Measurements from ENCODE around the gene CD22. TPM values are rescaled to one million over a fixed set of nuclear protein-coding genes. Genes with fewer than 3 reads are reported as not detected.

CD22 gene
- total and polyA plus RNA-seq, 2 donors (not counting 1 experiment from before 2014, with no cell fraction given), result 0.15 to 1.2 TPM

- no peak overlapping the region for H3K4me2 ChIP-seq (ENCODE audit: extremely low read depth, insufficient read depth, low read length)
- no peaks in the 10 kb centered on the region for H3K79me2 ChIP-seq (ENCODE audit: control insufficient read depth, insufficient read depth, low read length)
These were observed 47.7 kb upstream of the CD22 start for GRCh38 chr19:35281303-35281702.

GRCh38 chr19:35284153-35285094 lies 44.6 kb upstream of the CD22 start:
- H2AFZ ChIP-seq (ENCODE audit: low read length), result no peak overlapping the region

More at GRCh38 chr19:35281303-35281702, 47.7 kb upstream of the CD22 start:
- no peaks in the 10 kb centered on the region for H4K20me1 ChIP-seq (ENCODE audit: control insufficient read depth, extremely low read depth, insufficient read depth, low read length)
- no peak overlapping the region for H2AFZ ChIP-seq (ENCODE audit: low read length)
- H3K9me3 ChIP-seq (ENCODE audit: control insufficient read depth, insufficient read depth, low read depth, low read length), result no peaks in the 10 kb centered on the region
- no peaks in the 10 kb centered on the region for H3K4me1 ChIP-seq (ENCODE audit: control insufficient read depth, extremely low read depth, insufficient read depth, low read length)
- H3K27ac ChIP-seq (ENCODE audit: insufficient read depth, low read length), result no peak overlapping the region
- H3K4me3 ChIP-seq (replicated peaks in 1 of 4; ENCODE audit: control extremely low read depth in 1 of 4, insufficient read depth in 1 of 4, low read depth in 3 of 4, low read length in 4 of 4), result no peak overlapping the region
- no peaks in the 10 kb centered on the region for H3K27me3 ChIP-seq (ENCODE audit: control insufficient read depth, insufficient read depth, low read length)
- H3K9ac ChIP-seq (ENCODE audit: insufficient read depth, low read length), result no peak overlapping the region
- no peak for TF ChIP-seq EZH2 (IDR thresholded peaks at IDR 0.05; ENCODE audit: low read length, missing control alignments)
- TF ChIP-seq CTCF (conservative IDR thresholded peaks at IDR 0.05 in 1 of 2, IDR thresholded peaks at IDR 0.05 in 1 of 2; ENCODE audit: low read depth in 1 of 2, low read length in 2 of 2), result no peak
- no peak for DNase-seq (ENCODE audit: low read depth in 2 of 2)
- peaks cover 7% of the 10 kb centered on the region for H3K36me3 ChIP-seq (ENCODE audit: control insufficient read depth, insufficient read depth, low read length)

More at GRCh38 chr19:35284153-35285094, 44.6 kb upstream of the CD22 start:
- Histone ChIP-seq H3K4me3 (replicated peaks in 1 of 4; ENCODE audit: control extremely low read depth in 1 of 4, insufficient read depth in 1 of 4, low read depth in 3 of 4, low read length in 4 of 4) (no peak overlapping the region), H3K4me2 (ENCODE audit: extremely low read depth, insufficient read depth, low read length) (no peak overlapping the region), H3K9ac (ENCODE audit: insufficient read depth, low read length) (no peak overlapping the region), H3K27ac (ENCODE audit: insufficient read depth, low read length) (no peak overlapping the region), H3K36me3 (ENCODE audit: control insufficient read depth, insufficient read depth, low read length) (no peaks in the 10 kb centered on the region), H3K79me2 (ENCODE audit: control insufficient read depth, insufficient read depth, low read length) (no peaks in the 10 kb centered on the region), H4K20me1 (ENCODE audit: control insufficient read depth, extremely low read depth, insufficient read depth, low read length) (no peaks in the 10 kb centered on the region), H3K4me1 (ENCODE audit: control insufficient read depth, extremely low read depth, insufficient read depth, low read length) (no peaks in the 10 kb centered on the region), H3K9me3 (ENCODE audit: control insufficient read depth, insufficient read depth, low read depth, low read length) (no peaks in the 10 kb centered on the region), H3K27me3 (ENCODE audit: control insufficient read depth, insufficient read depth, low read length) (no peaks in the 10 kb centered on the region)
- no peak for TF ChIP-seq EZH2 (IDR thresholded peaks at IDR 0.05; ENCODE audit: low read length, missing control alignments)
- no peak for TF ChIP-seq CTCF (conservative IDR thresholded peaks at IDR 0.05 in 1 of 2, IDR thresholded peaks at IDR 0.05 in 1 of 2; ENCODE audit: low read depth in 1 of 2, low read length in 2 of 2)
- no peak for DNase-seq (ENCODE audit: low read depth in 2 of 2)

Data from fibroblast of lung (primary cell).